ENCODE measurements around the gene OR51B2.
"Not testable (repeated sequence)": the region's sequence is repeated elsewhere in the genome, so short reads cannot be mapped to it uniquely, and the experiment has no call there.

Gene OR51B2

GRCh38 chr11:5313326-5314023 lies 10.6 kb downstream of the OR51B2 start:
- not testable (repeated sequence) for DNase-seq (ENCODE audit: extremely low spot score, insufficient read length, low read depth); FAIRE-seq

GRCh38 chr11:5310423-5310822 lies 13.7 kb downstream of the OR51B2 start:
- FAIRE-seq = no peak

GRCh38 chr11:5307256-5308019 lies 16.7 kb downstream of the OR51B2 start:
- no peak for FAIRE-seq
- DNase-seq (ENCODE audit: extremely low spot score, insufficient read length, low read depth) = no peak

More at GRCh38 chr11:5310423-5310822, 13.7 kb downstream of the OR51B2 start:
- no peak for DNase-seq (ENCODE audit: extremely low spot score, insufficient read length, low read depth)

- DNase-seq (ENCODE audit: extremely low spot score, insufficient read length, low read depth) (no peak), FAIRE-seq (no peak)
Measured at GRCh38 chr11:5304046-5304445, 20.1 kb downstream of the OR51B2 start.

- no peak for FAIRE-seq
- no peak for DNase-seq (ENCODE audit: extremely low spot score, insufficient read length, low read depth)
Measured at GRCh38 chr11:5303626-5304025, 20.5 kb downstream of the OR51B2 start.

GRCh38 chr11:5301846-5302245 lies 22.3 kb downstream of the OR51B2 start, which contains the start of gene OR51B4:
Gene OR51B4 (minus strand): TSS chr11:5301946. CDS start chr11:5301946, 0 bp downstream.
- no peak for FAIRE-seq
- no peak for DNase-seq (ENCODE audit: extremely low spot score, insufficient read length, low read depth)

- DNase-seq (ENCODE audit: extremely low spot score, insufficient read length, low read depth) (no peak), FAIRE-seq (no peak)
Measured at GRCh38 chr11:5300251-5300650, 23.8 kb downstream of the OR51B2 start.

- DNase-seq (ENCODE audit: extremely low spot score, insufficient read length, low read depth) = no peak
- no peak for FAIRE-seq
Measured at GRCh38 chr11:5298451-5298850, 25.6 kb downstream of the OR51B2 start.

- DNase-seq (ENCODE audit: extremely low spot score, insufficient read length, low read depth) (no peak), FAIRE-seq (no peak)
Measured at GRCh38 chr11:5297721-5298323, 26.3 kb downstream of the OR51B2 start.

- not testable (repeated sequence) for DNase-seq (ENCODE audit: extremely low spot score, insufficient read length, low read depth); FAIRE-seq
Measured at GRCh38 chr11:5294342-5294995, 29.6 kb downstream of the OR51B2 start.

- FAIRE-seq (no peak), DNase-seq (ENCODE audit: extremely low spot score, insufficient read length, low read depth) (no peak)
Measured at GRCh38 chr11:5293028-5293427, 31.1 kb downstream of the OR51B2 start.

- peak; percentile 70 for FAIRE-seq
- peak; percentile 4 for DNase-seq (ENCODE audit: extremely low spot score, insufficient read length, low read depth)
Measured at GRCh38 chr11:5291207-5291838, 32.8 kb downstream of the OR51B2 start.

GRCh38 chr11:5290106-5290505 lies 34.0 kb downstream of the OR51B2 start:
- FAIRE-seq (no peak), DNase-seq (ENCODE audit: extremely low spot score, insufficient read length, low read depth) (no peak)

- no peak for DNase-seq (ENCODE audit: extremely low spot score, insufficient read length, low read depth)
- FAIRE-seq = no peak
Measured at GRCh38 chr11:5289696-5290095, 34.4 kb downstream of the OR51B2 start.

- DNase-seq (ENCODE audit: extremely low spot score, insufficient read length, low read depth) = no peak
- no peak for FAIRE-seq
Measured at GRCh38 chr11:5288906-5289550, 35.1 kb downstream of the OR51B2 start.

- FAIRE-seq = no peak
- no peak for DNase-seq (ENCODE audit: extremely low spot score, insufficient read length, low read depth)
Measured at GRCh38 chr11:5288108-5288905, 35.8 kb downstream of the OR51B2 start.

GRCh38 chr11:5286901-5287300 lies 37.2 kb downstream of the OR51B2 start:
- FAIRE-seq (no peak), DNase-seq (ENCODE audit: extremely low spot score, insufficient read length, low read depth) (no peak)

- no peak for FAIRE-seq
- DNase-seq (ENCODE audit: extremely low spot score, insufficient read length, low read depth) = no peak
Measured at GRCh38 chr11:5286351-5286750, 37.7 kb downstream of the OR51B2 start.
